ENCODE measurements around the gene PLEKHG4B.
"Not testable (repeated sequence)": the region's sequence is repeated elsewhere in the genome, so short reads cannot be mapped to it uniquely, and the experiment has no call there.

Gene PLEKHG4B

DNA sequence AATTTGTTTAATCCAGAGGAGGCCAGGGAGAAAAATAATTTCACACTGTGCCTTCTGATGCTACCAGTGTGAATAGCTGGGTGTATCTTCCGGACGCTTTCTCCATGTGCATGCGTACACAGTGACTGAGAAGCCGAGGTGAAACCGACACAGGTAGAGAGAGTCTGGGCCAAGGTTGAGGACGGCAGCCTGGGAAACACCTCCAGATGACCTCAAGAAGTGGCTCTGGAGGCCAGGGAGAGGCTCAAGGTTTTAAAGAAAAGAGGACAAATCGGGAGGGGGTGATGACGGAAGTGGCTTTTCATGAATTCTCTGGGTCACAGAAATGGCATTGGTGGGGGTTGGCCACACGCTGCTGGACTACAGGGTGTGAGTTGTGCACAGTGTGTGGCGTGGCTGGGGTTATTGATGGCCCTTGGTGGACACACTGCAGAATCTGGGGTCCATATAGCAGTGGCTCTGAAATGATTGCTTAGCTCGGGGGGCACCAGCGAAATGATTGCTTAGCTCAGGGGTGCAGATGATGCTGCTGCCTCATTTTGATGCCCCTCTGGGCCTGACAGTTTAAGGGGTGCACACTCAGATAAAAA, 65.3 kb downstream of the PLEKHG4B start:
- no peak for DNase-seq (ENCODE audit: low read depth in 2 of 2)

DNA sequence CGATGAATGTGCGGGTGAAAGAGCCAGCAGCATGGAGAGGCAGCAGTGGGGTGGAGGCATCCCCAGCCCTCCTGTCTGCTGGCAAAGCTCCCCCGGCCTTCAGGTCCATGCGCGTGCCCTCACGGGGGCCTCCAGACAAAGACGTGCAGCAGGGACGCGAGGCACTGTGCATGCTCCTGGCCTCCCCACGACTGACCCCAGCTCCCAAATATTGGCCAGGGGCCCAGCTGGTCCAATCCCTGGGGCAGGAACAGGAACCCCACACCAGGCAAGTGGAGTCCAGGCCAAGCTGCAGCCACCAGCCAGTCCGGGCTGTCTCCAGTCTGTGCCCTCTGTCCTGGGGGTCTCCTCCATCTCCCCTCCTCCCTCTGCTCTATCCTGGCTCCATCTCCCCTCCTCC, 65.8 kb downstream of the PLEKHG4B start:
- no peak for DNase-seq (ENCODE audit: low read depth in 2 of 2)

DNA sequence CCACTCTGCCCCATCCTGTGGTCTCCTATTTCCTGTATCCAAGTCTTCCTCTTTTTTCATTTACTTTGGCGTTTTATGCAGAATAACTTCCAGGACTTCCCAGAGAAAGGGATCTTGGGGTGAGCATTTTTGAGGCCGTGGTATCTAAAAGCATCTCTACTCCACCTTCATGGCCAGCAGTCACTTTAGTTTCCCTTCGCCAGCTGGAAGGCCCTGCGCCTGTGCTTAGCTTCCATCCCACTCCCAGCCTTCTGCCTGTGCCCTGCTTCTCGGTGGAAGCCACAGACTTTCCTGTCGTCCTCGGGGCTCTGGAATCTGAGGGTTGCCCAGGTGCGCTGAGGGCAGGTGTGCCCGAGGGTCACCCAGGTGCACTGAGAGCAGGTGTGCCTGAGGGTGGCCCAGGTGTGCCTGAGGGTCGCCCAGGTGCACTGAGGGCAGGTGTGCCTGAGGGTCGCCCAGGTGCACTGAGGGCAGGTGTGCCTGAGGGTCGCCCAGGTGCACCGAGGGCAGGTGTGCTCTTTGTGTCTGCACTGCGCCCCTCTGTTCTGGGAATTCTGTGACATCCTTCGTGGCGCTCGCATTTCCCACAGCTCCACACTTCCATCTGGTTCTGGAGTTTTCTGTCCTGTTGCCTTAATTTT, 67.0 kb downstream of the PLEKHG4B start:
- no peak for DNase-seq (ENCODE audit: low read depth in 2 of 2)

DNA sequence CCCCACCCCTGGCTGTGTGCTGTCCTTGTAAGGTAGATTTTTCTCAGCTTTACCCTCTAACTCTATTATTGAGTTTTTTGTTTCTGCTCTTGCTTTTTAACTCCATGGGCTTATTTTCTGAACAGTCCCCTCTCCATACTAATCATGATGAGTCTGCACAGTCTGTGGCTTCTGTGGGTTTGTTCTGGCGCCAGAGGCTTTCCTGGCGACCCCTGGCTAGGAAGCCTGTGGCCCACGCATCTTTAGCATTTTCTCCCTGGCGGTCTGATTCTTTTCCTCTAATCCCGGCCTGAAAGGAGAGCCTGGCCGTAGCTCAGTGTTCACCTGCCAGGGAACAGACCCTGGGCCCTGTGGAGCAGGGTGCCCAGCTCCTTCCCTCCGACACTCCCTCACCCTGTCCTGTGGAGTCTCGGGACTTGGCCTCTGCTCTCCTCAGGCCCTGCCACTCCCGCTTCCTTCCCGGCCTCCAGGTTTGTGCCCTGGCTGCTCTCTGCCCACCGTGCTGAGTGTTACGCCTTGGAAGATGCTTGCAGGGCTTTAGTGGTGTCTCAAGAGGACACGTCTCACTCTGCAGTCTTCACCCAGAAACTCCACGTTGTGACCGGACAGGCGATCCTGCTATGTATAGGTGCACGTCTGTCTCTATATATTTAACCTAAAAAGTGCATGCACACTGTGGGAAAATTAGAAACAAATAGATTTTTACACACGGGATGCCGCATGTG, 67.6 kb downstream of the PLEKHG4B start:
- DNase-seq (ENCODE audit: low read depth in 2 of 2), result no peak

DNA sequence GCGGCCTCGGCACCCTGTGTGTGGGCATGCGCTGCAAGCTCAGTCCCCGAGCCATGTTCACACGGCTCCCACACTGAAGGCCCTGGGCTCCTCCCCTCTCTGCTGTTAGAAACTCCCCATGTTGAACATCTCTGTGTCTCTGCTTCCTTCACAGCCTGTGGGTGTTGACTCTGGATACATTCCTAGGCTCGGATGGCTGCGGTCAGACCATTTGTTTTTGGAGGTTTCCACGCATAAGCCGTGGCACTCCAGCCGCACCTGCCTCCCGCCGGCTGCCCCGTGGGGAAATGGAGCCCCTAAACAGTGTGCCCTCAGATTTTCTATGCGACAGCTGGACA, 68.2 kb downstream of the PLEKHG4B start:
- no peak for DNase-seq (ENCODE audit: low read depth in 2 of 2)

DNA sequence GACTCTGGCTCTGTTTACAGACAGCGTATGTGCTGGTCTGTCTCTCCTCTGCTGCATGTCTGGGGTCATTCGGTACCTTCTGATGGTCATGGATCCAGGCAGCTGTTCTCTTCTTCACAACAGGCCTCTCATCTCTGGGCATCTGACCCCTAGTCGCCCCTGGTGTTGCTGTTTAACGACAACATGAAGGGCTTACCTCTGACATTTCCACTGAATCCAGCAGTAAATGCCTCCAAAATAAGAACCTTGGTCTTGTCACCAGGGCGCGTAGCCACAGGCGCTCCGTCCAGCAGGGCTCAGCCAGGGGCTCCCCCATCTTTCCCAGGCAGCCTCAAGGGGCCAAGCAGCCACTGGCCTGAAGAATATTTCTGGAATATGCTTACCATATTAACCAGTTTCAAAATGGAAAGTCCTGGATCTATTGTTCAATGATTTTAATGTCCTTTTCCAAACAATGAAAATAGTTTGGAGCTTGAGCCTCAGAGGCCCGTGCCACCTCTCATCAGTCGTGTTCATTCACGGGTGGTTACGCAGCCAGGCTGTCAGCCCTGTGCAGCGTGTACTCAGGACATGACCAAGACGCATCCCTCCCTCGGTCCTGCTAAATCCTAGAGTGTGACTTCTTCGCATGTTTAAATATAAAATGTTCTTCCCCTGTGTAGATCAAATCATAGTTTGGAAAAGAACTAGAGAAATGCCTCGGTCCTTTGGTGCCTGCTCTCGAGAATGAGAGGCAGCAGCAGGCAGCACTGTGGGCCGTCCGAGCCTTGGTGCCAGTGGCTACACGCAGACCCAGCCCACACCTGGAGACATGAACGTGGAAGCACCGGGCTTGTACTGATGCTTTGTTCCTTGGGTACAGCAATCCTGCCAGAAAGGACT, 69.2 kb downstream of the PLEKHG4B start:
- no peak for DNase-seq (ENCODE audit: low read depth in 2 of 2)

DNA sequence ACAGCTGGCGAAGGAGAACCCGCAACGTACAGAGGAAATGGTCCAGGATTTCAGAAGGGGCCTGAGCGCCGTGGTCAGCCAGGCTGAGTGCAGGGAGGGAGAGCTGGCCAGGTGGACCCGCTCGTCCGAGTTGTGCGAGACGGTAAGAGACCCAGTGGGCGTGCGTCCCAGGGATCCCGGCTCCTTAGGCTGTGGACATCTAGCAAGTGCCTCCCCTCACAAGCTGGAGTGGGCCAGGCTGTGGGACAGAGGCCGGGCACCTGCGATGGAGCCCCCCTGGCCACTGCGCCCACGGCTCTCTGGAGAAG, 69.8 kb downstream of the PLEKHG4B start:
- DNase-seq (ENCODE audit: low read depth in 2 of 2), result no peak

DNA sequence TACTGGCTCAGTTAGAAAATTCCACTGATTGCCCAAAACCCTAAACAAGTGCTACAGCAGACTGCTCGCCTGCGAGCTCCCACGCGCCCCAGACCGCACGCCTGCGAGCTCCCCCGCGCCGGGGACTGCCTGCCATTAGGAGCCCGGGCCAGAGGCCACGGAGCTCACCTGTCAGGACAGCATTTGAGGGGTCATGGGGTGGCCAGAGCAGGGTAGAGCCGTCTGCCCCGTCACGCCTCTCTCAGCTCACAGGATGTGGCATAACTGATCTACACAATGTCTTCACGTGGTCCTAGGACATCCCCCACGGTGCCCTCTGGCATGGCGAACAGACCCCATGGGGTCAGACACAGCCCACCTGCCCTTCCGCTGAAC, 70.2 kb downstream of the PLEKHG4B start:
- DNase-seq (ENCODE audit: low read depth in 2 of 2), result no peak

DNA sequence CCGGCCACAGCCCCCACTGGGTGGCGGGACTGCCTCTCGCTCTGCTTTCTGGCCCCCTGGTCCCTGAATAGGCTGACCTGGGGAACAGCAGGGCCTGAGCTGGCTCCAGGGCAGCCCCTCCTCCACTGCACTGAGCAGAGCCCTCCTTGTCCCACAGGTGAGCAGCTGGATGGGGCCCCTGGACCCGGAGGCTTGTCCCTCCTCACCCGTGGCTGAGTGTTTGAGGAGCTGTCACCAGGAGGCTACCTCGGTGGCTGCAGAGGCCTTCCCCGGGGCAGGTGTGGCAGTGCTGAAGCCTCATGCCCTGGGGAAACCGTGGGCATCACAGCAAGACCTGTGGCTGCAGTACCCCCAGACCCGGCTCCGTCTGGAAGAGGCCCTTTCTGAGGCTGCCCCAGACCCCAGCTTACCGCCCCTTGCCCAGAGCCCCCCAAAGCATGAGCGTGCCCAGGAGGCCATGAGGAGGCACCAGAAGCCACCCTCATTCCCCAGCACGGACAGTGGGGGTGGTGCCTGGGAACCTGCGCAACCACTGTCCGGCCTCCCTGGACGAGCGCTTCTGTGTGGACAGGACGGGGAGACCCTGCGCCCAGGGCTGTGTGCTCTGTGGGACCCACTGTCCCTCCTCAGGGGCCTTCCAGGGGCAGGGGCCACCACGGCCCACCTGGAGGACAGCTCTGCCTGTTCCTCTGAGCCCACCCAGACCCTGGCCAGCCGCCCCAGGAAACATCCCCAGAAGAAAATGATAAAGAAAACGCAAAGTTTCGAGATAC, 70.8 kb downstream of the PLEKHG4B start:
- DNase-seq (ENCODE audit: low read depth in 2 of 2), result no peak

DNA sequence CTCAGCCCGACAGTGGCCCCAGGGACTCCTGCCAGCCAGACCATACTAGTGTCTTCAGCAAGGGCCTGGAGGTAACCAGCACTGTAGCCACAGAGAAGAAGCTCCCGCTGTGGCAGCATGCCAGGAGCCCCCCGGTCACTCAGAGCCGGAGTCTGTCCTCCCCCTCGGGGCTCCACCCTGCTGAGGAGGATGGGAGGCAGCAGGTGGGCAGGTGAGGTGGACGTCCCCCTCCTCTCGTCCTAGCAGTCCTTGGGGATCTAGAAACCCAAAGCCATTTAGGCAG, 71.3 kb downstream of the PLEKHG4B start:
- DNase-seq (ENCODE audit: low read depth in 2 of 2), result no peak

DNA sequence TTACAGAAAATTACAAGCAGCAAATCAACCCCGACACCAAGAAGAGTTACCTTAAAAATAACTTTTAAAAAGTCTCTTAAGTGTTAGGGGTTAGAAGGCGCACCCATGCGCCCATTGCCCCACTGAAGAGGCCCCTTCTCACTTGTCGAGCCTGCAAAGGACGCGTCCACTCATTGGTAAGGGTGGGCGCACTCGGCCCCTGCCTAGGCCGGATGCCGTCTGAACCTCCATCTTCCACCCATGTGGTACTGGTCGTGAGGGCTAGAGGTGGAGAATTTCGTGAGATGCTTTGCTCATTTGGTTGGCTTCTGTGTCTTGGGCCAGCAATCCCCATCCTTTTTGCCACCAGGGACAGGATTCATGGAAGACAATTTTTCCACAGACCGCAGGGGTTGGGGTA, 71.9 kb downstream of the PLEKHG4B start:
- no peak for DNase-seq (ENCODE audit: low read depth in 2 of 2)

DNA sequence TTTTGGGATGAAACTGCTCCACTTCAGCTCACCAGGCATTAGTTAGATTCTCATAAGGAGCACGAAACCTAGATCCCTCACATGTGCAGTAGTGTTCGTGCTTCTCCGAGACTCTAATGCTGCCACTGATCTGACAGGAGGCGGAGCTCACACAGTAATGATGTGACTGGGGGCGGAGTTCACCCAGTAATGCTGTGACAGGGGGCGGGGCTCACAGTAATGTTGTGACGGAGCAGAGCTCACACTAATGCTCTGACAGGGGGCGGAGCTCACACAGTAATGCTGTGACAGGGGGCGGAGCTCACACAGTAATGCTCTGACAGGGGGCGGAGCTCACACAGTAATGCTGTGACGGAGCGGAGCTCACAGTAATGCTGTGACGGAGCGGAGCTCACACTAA, 72.3 kb downstream of the PLEKHG4B start:
- DNase-seq (ENCODE audit: low read depth in 2 of 2), result no peak

DNA sequence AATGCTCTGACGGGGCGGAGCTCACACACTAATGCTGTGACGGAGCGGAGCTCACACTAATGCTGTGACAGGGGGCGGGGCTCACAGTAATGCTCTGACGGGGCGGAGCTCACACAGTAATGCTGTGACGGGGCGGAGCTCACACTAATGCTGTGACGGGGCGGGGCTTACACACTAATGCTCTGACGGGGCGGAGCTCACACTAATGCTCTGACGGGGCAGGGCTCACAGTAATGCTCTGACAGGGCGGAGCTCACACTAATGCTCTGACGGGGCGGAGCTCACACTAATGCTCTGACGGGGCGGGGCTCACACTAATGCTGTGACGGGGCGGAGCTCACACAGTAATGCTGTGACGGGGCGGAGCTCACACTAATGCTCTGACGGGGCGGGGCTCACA, 72.8 kb downstream of the PLEKHG4B start:
- DNase-seq (ENCODE audit: low read depth in 2 of 2), result not testable (repeated sequence)

DNA sequence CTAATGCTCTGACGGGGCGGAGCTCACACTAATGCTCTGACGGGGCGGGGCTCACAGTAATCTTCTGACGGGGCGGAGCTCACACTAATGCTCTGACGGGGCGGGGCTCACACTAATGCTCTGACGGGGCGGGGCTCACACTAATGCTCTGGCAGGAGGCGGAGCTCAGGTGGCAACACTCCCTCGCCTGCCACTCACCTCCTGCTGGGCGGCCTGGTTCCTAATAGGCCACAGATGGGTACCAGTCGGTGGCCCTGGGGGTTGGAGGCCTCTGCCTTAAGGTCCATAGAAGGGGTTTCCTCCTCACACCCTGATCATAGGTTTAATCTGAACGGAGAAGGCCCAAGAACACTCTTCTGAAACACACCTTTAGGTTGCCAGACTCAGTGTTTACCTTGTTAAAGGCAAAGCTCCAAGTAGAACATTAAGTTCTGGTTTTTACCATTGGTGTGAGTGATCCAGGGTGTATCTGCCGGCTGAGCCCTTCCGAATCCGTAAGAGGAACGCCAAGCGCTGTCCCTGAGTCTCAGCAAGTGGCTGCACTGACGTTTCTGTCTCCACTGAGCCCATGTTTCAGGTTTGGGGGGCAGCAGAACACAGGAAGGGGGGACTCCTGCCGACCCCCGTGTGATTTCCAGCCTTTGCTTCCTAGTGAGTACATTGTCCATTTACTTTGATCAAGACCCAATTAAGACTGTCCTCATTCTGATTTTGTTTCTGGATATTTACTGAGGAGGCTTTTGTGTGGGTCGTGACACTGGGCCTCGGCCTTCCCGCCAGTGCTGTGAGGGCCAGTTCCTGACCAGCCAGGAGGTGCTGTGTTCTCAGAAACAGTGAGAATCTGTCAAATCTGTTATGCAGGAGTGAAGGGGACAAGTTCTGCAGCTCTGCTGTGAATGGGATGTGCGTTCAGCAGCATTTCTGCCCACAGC, 74.7 kb downstream of the PLEKHG4B start:
- DNase-seq (ENCODE audit: low read depth in 2 of 2), result no peak

DNA sequence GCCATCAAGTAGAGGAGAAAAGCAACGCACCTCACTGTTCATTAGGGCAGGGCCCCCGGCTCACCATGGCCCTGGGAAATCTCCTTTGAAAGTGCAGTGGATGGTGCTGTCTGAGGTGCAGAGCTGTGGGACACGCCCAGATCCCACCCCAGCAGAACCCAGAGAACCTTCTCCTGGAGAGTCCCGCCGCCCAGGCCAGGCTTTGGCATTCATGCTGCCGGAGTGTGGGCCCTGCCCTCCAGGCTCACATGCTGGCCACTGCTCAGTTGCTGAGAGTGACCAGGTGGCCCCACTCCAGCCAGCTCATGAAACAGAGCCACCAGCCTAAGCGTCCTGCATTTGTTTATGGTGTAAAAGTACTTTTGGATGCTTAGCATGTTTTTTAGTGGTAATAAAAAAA, 75.5 kb downstream of the PLEKHG4B start:
- DNase-seq (ENCODE audit: low read depth in 2 of 2), result no peak

DNA sequence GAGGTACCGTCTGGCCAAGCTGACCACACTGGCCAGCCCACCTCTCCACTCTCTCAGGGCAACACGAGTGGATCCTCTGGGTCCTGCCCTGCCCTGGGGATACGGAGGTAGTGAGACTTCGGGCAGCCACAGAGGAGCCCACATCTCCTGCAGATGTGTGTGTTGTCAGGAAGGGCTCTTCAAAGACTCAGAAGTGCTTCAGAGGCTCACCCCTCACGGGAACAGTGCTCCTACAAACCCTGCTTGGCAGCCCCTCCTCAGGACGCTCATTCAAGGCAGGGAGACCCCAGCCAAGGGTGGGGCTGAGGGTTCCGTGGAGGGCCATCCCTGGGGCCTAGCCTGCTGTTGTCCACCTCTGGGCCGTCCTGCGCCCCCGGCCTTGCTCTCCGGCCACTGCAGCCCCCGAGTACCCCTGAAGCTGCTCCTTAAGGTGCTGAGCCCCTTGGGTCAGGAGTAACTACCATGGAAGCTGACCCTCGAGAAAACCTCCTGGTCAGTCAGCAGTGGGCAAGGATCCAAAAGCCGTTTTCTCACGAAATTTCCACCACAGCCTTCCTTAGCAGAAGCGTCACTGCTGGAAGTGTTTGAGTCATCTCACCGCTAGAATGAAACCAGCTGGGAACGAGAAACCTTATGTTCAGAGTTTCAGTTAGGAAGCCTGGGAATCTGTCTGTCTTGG, 76.2 kb downstream of the PLEKHG4B start:
- no peak for DNase-seq (ENCODE audit: low read depth in 2 of 2)

DNA sequence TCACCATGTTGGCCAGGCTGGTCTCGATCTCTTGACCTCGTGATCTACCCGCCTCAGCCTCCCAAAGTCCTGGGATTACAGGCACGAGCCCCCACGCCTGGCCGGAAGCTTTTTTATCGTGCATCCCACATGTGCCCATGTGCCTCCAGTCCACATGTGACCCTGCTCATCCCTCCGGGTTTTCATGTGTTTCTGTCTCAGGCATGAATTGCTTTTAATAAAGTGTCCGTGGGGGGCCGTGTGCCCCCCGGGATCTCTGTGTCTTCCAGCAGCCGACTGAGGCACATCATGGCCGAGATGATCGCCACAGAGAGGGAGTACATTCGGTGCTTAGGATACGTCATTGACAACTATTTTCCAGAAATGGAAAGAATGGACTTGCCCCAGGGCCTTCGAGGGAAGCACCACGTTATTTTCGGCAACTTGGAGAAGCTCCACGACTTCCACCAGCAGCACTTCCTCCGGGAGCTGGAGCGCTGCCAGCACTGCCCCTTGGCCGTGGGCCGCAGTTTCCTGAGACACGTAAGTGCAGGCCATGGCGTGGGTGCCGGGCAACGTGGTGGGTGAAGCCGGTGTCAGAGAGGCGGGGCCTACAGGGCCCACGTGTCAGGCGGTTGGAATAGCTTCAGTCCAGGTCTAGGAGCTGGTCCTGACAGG, 77.2 kb downstream of the PLEKHG4B start:
- no peak for DNase-seq (ENCODE audit: low read depth in 2 of 2)

DNA sequence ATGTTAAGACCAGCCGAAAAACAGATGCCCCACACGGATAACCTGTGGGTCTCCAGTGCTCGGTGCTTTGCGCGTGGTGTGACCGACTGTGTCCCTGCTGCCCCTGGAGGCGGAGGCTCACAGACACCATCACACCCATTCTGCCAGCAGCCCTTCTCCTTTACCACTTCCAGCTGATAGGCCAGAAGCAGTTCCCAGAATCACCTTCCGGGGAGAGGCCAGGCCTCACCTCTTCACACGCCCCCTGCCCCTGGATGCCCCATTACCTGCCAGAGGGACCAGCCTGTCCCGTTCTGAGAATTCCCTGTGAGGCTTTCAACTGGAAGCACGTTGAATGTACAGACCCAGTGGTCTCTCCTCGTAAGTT, 77.7 kb downstream of the PLEKHG4B start:
- no peak for DNase-seq (ENCODE audit: low read depth in 2 of 2)

DNA sequence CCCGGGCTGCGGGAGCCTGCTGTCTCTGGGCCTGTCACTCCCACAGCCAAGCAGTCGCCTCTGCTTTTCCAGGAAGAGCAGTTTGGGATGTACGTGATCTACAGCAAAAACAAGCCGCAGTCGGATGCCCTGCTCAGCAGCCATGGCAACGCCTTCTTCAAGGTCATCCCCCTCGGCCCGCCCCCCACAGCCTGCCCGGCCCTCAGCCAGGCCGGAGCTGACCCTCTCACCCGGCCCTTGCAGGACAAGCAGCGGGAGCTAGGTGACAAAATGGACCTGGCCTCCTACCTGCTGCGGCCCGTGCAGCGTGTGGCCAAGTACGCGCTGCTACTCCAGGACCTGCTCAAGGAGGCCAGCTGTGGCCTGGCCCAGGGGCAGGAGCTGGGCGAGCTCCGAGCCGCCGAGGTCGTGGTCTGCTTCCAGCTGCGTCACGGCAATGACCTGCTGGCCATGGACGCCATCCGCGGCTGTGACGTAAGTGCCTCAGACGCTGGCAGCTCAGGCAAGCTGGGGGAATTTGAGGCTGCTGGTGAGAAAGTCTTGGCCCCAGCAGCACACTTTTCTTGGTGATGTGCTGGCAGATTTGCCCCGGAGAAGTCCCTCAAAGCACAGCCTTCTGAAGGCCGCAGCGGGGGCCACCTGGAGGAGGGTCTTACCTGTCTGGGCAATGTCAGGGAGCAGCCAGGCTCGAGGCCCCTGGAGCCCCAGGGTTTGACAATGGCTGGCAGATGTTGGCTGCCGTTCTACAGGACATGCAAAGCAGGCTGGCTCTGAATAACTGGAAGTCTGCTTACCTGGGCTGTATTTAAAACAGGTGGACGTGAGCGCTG, 79.2 kb downstream of the PLEKHG4B start:
- DNase-seq (ENCODE audit: low read depth in 2 of 2), result no peak
